Mammary epithelial cell (primary cell): ENCODE results near the gene EFNA5.

Experiments
- EZH2 ChIP-seq: IDR thresholded peaks from 2 replicates; pipeline ENCODE4 v1.6.1; 2012; ENCODE audit warnings: low read length, inconsistent platforms, borderline replicate concordance
- TF ChIP-seq, protein P1 (sequence below), 2 donors: IDR thresholded peaks in 1 of 2; conservative IDR thresholded peaks in 1 of 2; 2 replicates each; pipeline ENCODE4 v1.5.1; 2011 to 2012; ENCODE audit warnings: inconsistent platforms in 2 of 2, low read length in 2 of 2, mild to moderate bottlenecking in 2 of 2, control low read depth in 1 of 2, low read depth in 1 of 2; ENCODE audit not compliant: insufficient read depth in 1 of 2; ENCODE audit errors: extremely low read depth in 1 of 2

DNA sequence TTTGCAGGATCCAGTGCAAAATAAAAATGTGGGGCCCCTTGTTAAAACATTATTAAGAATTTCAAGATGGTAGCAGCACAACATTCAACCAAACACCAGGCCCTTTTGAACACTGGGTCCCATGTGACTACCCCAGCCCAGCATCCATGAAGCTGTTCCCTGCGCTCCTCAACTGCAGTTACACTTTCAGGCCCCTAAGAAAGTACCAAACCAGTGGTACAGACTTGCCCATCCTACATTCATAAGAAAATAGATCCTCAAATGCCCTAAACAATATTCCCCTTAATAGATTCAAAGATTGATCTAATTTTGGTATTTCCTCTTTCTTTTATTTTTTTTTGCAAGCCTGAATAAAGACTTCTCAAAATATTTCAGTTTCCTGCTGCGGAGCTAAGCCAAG, 201.7 kb downstream of the EFNA5 start:
- TF ChIP-seq, protein P1, sequence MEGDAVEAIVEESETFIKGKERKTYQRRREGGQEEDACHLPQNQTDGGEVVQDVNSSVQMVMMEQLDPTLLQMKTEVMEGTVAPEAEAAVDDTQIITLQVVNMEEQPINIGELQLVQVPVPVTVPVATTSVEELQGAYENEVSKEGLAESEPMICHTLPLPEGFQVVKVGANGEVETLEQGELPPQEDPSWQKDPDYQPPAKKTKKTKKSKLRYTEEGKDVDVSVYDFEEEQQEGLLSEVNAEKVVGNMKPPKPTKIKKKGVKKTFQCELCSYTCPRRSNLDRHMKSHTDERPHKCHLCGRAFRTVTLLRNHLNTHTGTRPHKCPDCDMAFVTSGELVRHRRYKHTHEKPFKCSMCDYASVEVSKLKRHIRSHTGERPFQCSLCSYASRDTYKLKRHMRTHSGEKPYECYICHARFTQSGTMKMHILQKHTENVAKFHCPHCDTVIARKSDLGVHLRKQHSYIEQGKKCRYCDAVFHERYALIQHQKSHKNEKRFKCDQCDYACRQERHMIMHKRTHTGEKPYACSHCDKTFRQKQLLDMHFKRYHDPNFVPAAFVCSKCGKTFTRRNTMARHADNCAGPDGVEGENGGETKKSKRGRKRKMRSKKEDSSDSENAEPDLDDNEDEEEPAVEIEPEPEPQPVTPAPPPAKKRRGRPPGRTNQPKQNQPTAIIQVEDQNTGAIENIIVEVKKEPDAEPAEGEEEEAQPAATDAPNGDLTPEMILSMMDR (conservative IDR thresholded peaks at IDR 0.05 in 1 of 2, IDR thresholded peaks at IDR 0.05 in 1 of 2; ENCODE audit: extremely low read depth in 1 of 2, insufficient read depth in 1 of 2, low read depth in 1 of 2, low read length in 2 of 2): no peak
- TF ChIP-seq EZH2: no peak
